RWPE2 (cell line): ENCODE measurements around the gene GPC5.

Source experiments
- ATAC-seq: fragments of 200-7000 bp; cut with Tn5 transposase; 3 replicates; pipeline ENCODE4 v1.9.1; 2021; ENCODE audit warnings: low read depth
- DNase-seq: peaks from one replicate; pipeline ENCODE4 v3.0.0-alpha.2; 2020; ENCODE audit warnings: low spot score
- H3K27ac ChIP-seq: fragments of 450-650 bp; 2 replicates; pipeline ENCODE4 v1.5.1; 2017; ENCODE audit warnings: mild to moderate bottlenecking; ENCODE audit not compliant: poor library complexity, severe bottlenecking
- H3K27me3 ChIP-seq: fragments of 250-450 bp; sonication (Bioruptor Pico); 2 replicates; pipeline ENCODE4 v1.5.1; 2021; ENCODE audit warnings: mild to moderate bottlenecking, moderate library complexity; ENCODE audit not compliant: insufficient read depth, poor library complexity, severe bottlenecking
- H3K36me3 ChIP-seq: fragments of 250-450 bp; sonication (Bioruptor Pico); 2 replicates; pipeline ENCODE4 v1.5.1; 2020; ENCODE audit warnings: low read depth, mild to moderate bottlenecking, moderate library complexity
- H3K4me1 ChIP-seq: fragments of 250-450 bp; sonication (Bioruptor Pico); 2 replicates; pipeline ENCODE4 v1.5.1; 2021; ENCODE audit warnings: mild to moderate bottlenecking, moderate library complexity; ENCODE audit not compliant: insufficient read depth, poor library complexity, severe bottlenecking
- H3K4me3 ChIP-seq: fragments of 250-450 bp; sonication (Bioruptor Pico); 2 replicates; pipeline ENCODE4 v1.5.1; 2021; ENCODE audit warnings: mild to moderate bottlenecking, moderate library complexity; ENCODE audit not compliant: severe bottlenecking
- H3K9me3 ChIP-seq: fragments of 250-450 bp; sonication (Bioruptor Pico); 2 replicates; pipeline ENCODE4 v1.5.1; 2021; ENCODE audit warnings: mild to moderate bottlenecking, moderate library complexity; ENCODE audit not compliant: severe bottlenecking
- CTCF ChIP-seq: fragments of 450-650 bp; IDR thresholded peaks from one replicate; pipeline ENCODE4 v1.5.1; 2017; ENCODE audit warnings: mild to moderate bottlenecking, moderate library complexity; ENCODE audit not compliant: poor library complexity, severe bottlenecking

The GPC5 gene

GRCh38 chr13:91978571-91978970, 580.1 kb downstream of the GPC5 start:
- Histone ChIP-seq H3K4me1 (no peaks in the 10 kb centered on the region), H3K9me3 (no peaks in the 10 kb centered on the region), H3K4me3 (no peak overlapping the region), H3K27me3 (no peaks in the 10 kb centered on the region), H3K36me3 (no peaks in the 10 kb centered on the region), H3K27ac (no peak overlapping the region)
- ATAC-seq (no peak), DNase-seq (no peak)
- no peak for TF ChIP-seq CTCF

- Histone ChIP-seq H3K36me3 (no peaks in the 10 kb centered on the region), H3K4me1 (no peaks in the 10 kb centered on the region), H3K27ac (no peak overlapping the region), H3K27me3 (no peaks in the 10 kb centered on the region), H3K9me3 (no peaks in the 10 kb centered on the region), H3K4me3 (no peak overlapping the region)
- no peak for TF ChIP-seq CTCF
- ATAC-seq (no peak), DNase-seq (no peak)
These were observed 588.5 kb downstream of the GPC5 start for GRCh38 chr13:91986761-91987483.

- H3K9me3 ChIP-seq, result no peaks in the 10 kb centered on the region
- H3K4me3 ChIP-seq, result no peak overlapping the region
- H3K4me1 ChIP-seq, result no peaks in the 10 kb centered on the region
- ATAC-seq, result no peak
- H3K36me3 ChIP-seq, result no peaks in the 10 kb centered on the region
- no peak overlapping the region for H3K27ac ChIP-seq
- no peak for DNase-seq
- TF ChIP-seq CTCF, result no peak
- no peaks in the 10 kb centered on the region for H3K27me3 ChIP-seq
These were observed 589.9 kb downstream of the GPC5 start for GRCh38 chr13:91988331-91988730.

- Histone ChIP-seq H3K27ac (no peak overlapping the region), H3K36me3 (no peaks in the 10 kb centered on the region), H3K27me3 (no peaks in the 10 kb centered on the region), H3K4me3 (no peak overlapping the region), H3K4me1 (no peaks in the 10 kb centered on the region), H3K9me3 (no peaks in the 10 kb centered on the region)
- ATAC-seq (no peak), DNase-seq (no peak)
- TF ChIP-seq CTCF, result no peak
These were observed 614.4 kb downstream of the GPC5 start for GRCh38 chr13:92012787-92013186.

GRCh38 chr13:92017737-92018136, 619.3 kb downstream of the GPC5 start:
- H3K36me3 ChIP-seq, result no peaks in the 10 kb centered on the region
- no peaks in the 10 kb centered on the region for H3K9me3 ChIP-seq
- no peaks in the 10 kb centered on the region for H3K4me1 ChIP-seq
- DNase-seq (no peak), ATAC-seq (no peak)
- no peaks in the 10 kb centered on the region for H3K27me3 ChIP-seq
- H3K27ac ChIP-seq, result no peak overlapping the region
- H3K4me3 ChIP-seq, result no peak overlapping the region
- no peak for TF ChIP-seq CTCF
